GM12878 (cell line): ENCODE measurements around the gene RAET1G. TPM values are rescaled to one million over a fixed set of nuclear protein-coding genes. Genes with fewer than 3 reads are reported as not detected.

Experiments used
- CHD1 ChIP-seq: IDR thresholded peaks from 2 replicates; pipeline ENCODE4 v1.6.1; 2012; ENCODE audit warnings: low read depth, low read length, improper control_type of control experiment
- CREB1 ChIP-seq: IDR thresholded peaks from 2 replicates; pipeline ENCODE4 v1.6.1; 2012; ENCODE audit warnings: low read depth, mild to moderate bottlenecking, inconsistent platforms
- E2F8 ChIP-seq: fragments of 450-650 bp; IDR thresholded peaks from 2 replicates; pipeline ENCODE4 v1.6.1; 2018; ENCODE audit warnings: mild to moderate bottlenecking, low read depth, moderate library complexity; ENCODE audit not compliant: partially characterized antibody
- EGR1 ChIP-seq, 2 experiments: IDR thresholded peaks; 1 replicate in 1 of 2; 2 replicates in 1 of 2; pipeline ENCODE4 v1.6.1; 2011 to 2012; ENCODE audit warnings: low read depth in 2 of 2, low read length in 2 of 2, borderline replicate concordance in 1 of 2, mild to moderate bottlenecking in 1 of 2, moderate library complexity in 1 of 2
- IRF5 ChIP-seq: fragments of 450-650 bp; IDR thresholded peaks from 2 replicates; pipeline ENCODE4 v1.6.1; 2017; ENCODE audit warnings: borderline replicate concordance
- REST ChIP-seq: IDR thresholded peaks from 2 replicates; pipeline ENCODE4 v1.6.1; 2012; ENCODE audit warnings: mild to moderate bottlenecking, low read depth, low read length
- polyA plus RNA-seq, 11 experiments: library from polyadenylated mRNA; depleted of rRNA in 4 of 11; unstranded in 6 of 11; stranded (reverse) in 5 of 11; fragments of >200 nt; fragmentation: Nextera tagmentation in 4 of 11; fragmentation: Illumina TruSeq in 1 of 11; extraction: Ambion mirVana in 4 of 11; extraction: Trizol in 1 of 11; gene quantifications; 1 replicate in 1 of 11; 2 replicates in 10 of 11; pipeline versions ENCODE4 v1.2.1 to v1.2.3, GENCODE V29; 2011 to 2016; ENCODE audit warnings: inconsistent platforms in 2 of 11, missing spikeins in 2 of 11, low read depth in 1 of 11
- total RNA-seq, 4 experiments: library from RNA; depleted of rRNA in 3 of 4; stranded (reverse); fragments of >200 nt in 3 of 4; fragmentation: Illumina TruSeq in 1 of 4; extraction: Trizol in 1 of 4; gene quantifications; 2 replicates each; pipeline versions ENCODE4 v1.2.1 to v1.2.3, GENCODE V29; 2013 to 2021

RAET1G gene
- total and polyA plus RNA-seq, 10 of the 15 experiments (the other 5 are each of a cell fraction or from before 2014, with no cell fraction given) = not detected

GRCh38 chr6:149963462-149964307 is 40.8 kb upstream of the RAET1G start, which contains the start of gene ULBP1 (continued):
- TF ChIP-seq REST (no peak), CHD1 (no peak), CREB1 (peak; percentile 52; the same call in 1 of the 2 replicates), EGR1 (IDR thresholded peaks at IDR 0.05; ENCODE audit: borderline replicate concordance in 1 of 2, low read depth in 2 of 2, low read length in 2 of 2) (peak in 1 of 2 experiments; percentile 64; a peak in 1 of 3 replicates), IRF5 (no peak), E2F8 (no peak)
